Left ventricle myocardium inferior (tissue), 1 donor: ENCODE results near the gene PLCG2. TPM values are rescaled to one million over a fixed set of nuclear protein-coding genes. Genes with fewer than 3 reads are reported as not detected.

ENCODE experiments used
- DNase-seq: peaks from one replicate; pipeline ENCODE4 v3.0.0-alpha.2; 2020
- H3K27ac ChIP-seq: fragments of 200-600 bp; replicated peaks from 2 replicates; pipeline ENCODE4 v1.8.0; 2021
- H3K27me3 ChIP-seq: fragments of 200-600 bp; 2 replicates; pipeline ENCODE4 v1.8.0; 2021; ENCODE audit warnings: low read depth
- H3K36me3 ChIP-seq: fragments of 200-600 bp; 2 replicates; pipeline ENCODE4 v1.8.0; 2021
- H3K4me1 ChIP-seq: fragments of 200-600 bp; 2 replicates; pipeline ENCODE4 v1.8.0; 2021
- H3K4me3 ChIP-seq: fragments of 200-600 bp; 2 replicates; pipeline ENCODE4 v1.8.0; 2021; ENCODE audit warnings: mild to moderate bottlenecking, moderate library complexity
- H3K9me3 ChIP-seq: fragments of 200-600 bp; replicated peaks from 2 replicates; pipeline ENCODE4 v1.8.0; 2021
- CTCF ChIP-seq: fragments of 200-600 bp; IDR thresholded peaks from 2 replicates; pipeline ENCODE4 v1.8.0; 2021; ENCODE audit warnings: antibody characterized with exemption, mild to moderate bottlenecking, borderline replicate concordance
- intact Hi-C: fragments of 100-400 bp; cut with micrococcal nuclease; formaldehyde crosslinking; loops from one replicate; pipeline ENCODE4 v1.11.0; 2022
- total RNA-seq: library from RNA; stranded (reverse); fragmentation: NEBNext Ultra II Directional; extraction: Animal tissue kit (Norgen Biotek cat#: 25700); gene quantifications from one replicate; pipeline ENCODE4 v1.2.1, GENCODE V29; 2021
- donor health status: DM: no; HTN: yes; CAD: no; lungs with severe emphysema.

The PLCG2 gene
- total RNA-seq, 1 donor from 2014 or later, result 5.6 TPM

GRCh38 chr16:81937305-81938038, 158.4 kb downstream of the PLCG2 start:
- DNase-seq, result peak; percentile 16
- no peak overlapping the region for H3K4me3 ChIP-seq
- no peaks in the 10 kb centered on the region for H3K4me1 ChIP-seq
- no peak overlapping the region for H3K27ac ChIP-seq
- no peaks in the 10 kb centered on the region for H3K36me3 ChIP-seq
- TF ChIP-seq CTCF, result no peak
- intact Hi-C loops, result no loop called here
- H3K9me3 ChIP-seq, result no peaks in the 10 kb centered on the region
- peaks cover 19% of the 10 kb centered on the region for H3K27me3 ChIP-seq

GRCh38 chr16:81938326-81939163, 159.5 kb downstream of the PLCG2 start:
- Histone ChIP-seq H3K9me3 (no peaks in the 10 kb centered on the region), H3K4me3 (no peak overlapping the region), H3K4me1 (no peaks in the 10 kb centered on the region), H3K36me3 (no peaks in the 10 kb centered on the region), H3K27ac (no peak overlapping the region), H3K27me3 (peaks cover 25% of the 10 kb centered on the region)
- intact Hi-C loops, result no loop called here
- no peak for TF ChIP-seq CTCF
- no peak for DNase-seq

- Histone ChIP-seq H3K4me3 (no peak overlapping the region), H3K36me3 (no peaks in the 10 kb centered on the region), H3K27me3 (peaks cover 25% of the 10 kb centered on the region), H3K27ac (peak overlapping the region; percentile 2), H3K4me1 (no peaks in the 10 kb centered on the region), H3K9me3 (no peaks in the 10 kb centered on the region)
- TF ChIP-seq CTCF, result no peak
- no peak for DNase-seq
- intact Hi-C loops, result loop anchor here (5.0 kb wide), 1 partner anchor 293 kb away; no protein-coding TSS in a partner anchor
These were observed 160.3 kb downstream of the PLCG2 start for GRCh38 chr16:81939164-81940056.

GRCh38 chr16:81940781-81941560, 161.9 kb downstream of the PLCG2 start:
- no peak overlapping the region for H3K4me3 ChIP-seq
- DNase-seq, result no peak
- no peaks in the 10 kb centered on the region for H3K4me1 ChIP-seq
- H3K36me3 ChIP-seq, result no peaks in the 10 kb centered on the region
- H3K27ac ChIP-seq, result no peak overlapping the region
- TF ChIP-seq CTCF, result peak; percentile 64
- peaks cover 25% of the 10 kb centered on the region for H3K27me3 ChIP-seq
- no peaks in the 10 kb centered on the region for H3K9me3 ChIP-seq
- intact Hi-C loops, result loop anchor here (5.0 kb wide), 1 partner anchor 291 kb away; no protein-coding TSS in a partner anchor
